ENCODE measurements around the gene EIF4E2. TPM values are rescaled to one million over a fixed set of nuclear protein-coding genes. Genes with fewer than 3 reads are reported as not detected.

The EIF4E2 gene
- total and polyA plus RNA-seq, 2 of the 4 experiments (the other 2 are of a cell fraction), result 52.1 to 105 TPM

- H3K4me1 ChIP-seq (ENCODE audit: control insufficient read depth, insufficient read depth, low read length), result no peaks in the 10 kb centered on the region
- H3K27me3 ChIP-seq (ENCODE audit: control insufficient read depth, insufficient read depth, low read length), result peaks cover 10% of the 10 kb centered on the region
- no peak for DNase-seq
- no peaks in the 10 kb centered on the region for H4K20me1 ChIP-seq (ENCODE audit: insufficient read depth, low read length)
- H3K4ac ChIP-seq (ENCODE audit: low read depth, low read length), result no peak overlapping the region
- no peak overlapping the region for H4K91ac ChIP-seq (ENCODE audit: insufficient read depth, low read depth, low read length)
- no peak overlapping the region for H3K56ac ChIP-seq (ENCODE audit: extremely low read depth, insufficient read depth, low read length)
- no peak overlapping the region for H2BK20ac ChIP-seq (ENCODE audit: low read depth, low read length)
- no peak overlapping the region for H2AK5ac ChIP-seq (ENCODE audit: low read depth, low read length)
- CTCF ChIA-PET, result interaction anchor here (0.6 kb wide), 1 partner anchor 949 kb away, joined by 3 read pairs; no protein-coding TSS in a partner anchor
- no peaks in the 10 kb centered on the region for H3K9me1 ChIP-seq (ENCODE audit: insufficient read depth, low read length)
- H4K8ac ChIP-seq (ENCODE audit: low read depth in 2 of 2, low read length in 2 of 2), result no peak overlapping the region
- H3K18ac ChIP-seq (ENCODE audit: low read depth, low read length), result no peak overlapping the region
- no TSS peak for BruUV-seq (replicated peaks)
- WGBS, 2 experiments (ENCODE audit: extremely low coverage in 2 of 2, insufficient read length in 1 of 2), result 33% methylated on average over 1 of the region's 17 CpGs; no CpG with 5 or more reads in 1 of the 2 experiments
- POLR2A ChIA-PET (ENCODE audit: unreplicated experiment), result no interaction called here
- in situ Hi-C loops (cut with MboI; ENCODE audit: low sequenced_read_pairs), result no loop called here
- no peak overlapping the region for H3K27ac ChIP-seq (ENCODE audit: insufficient read depth, low read length)
- H3K36me3 ChIP-seq (ENCODE audit: control insufficient read depth, insufficient read depth, low read length), result no peaks in the 10 kb centered on the region
- no peak overlapping the region for H3K23ac ChIP-seq (ENCODE audit: low read depth, low read length)
- no peaks in the 10 kb centered on the region for H3K9me3 ChIP-seq (ENCODE audit: control insufficient read depth, insufficient read depth, low read length)
- intact Hi-C loops (cut with micrococcal nuclease), result loop anchor here (10.0 kb wide), 1 partner anchor 175 kb away; the partner anchor contains the start of gene KCNJ13
- no peak overlapping the region for H2BK15ac ChIP-seq (ENCODE audit: low read depth, low read length)
- no peak for TF ChIP-seq POLR2A (IDR thresholded peaks at IDR 0.05; ENCODE audit: low read depth, low read length)
- TF ChIP-seq USF2 (IDR thresholded peaks at IDR 0.05; ENCODE audit: low read depth, low read length), result no peak
- no peak for TF ChIP-seq MAZ (IDR thresholded peaks at IDR 0.05; ENCODE audit: borderline replicate concordance, low read depth, low read length)
- no peak for TF ChIP-seq RFX5 (IDR thresholded peaks at IDR 0.05; ENCODE audit: low read depth, low read length)
- no peak for TF ChIP-seq CEBPB (IDR thresholded peaks at IDR 0.05; ENCODE audit: low read depth, low read length)
- no peak for TF ChIP-seq MAFK (IDR thresholded peaks at IDR 0.05; ENCODE audit: low read depth, low read length)
- no peak for TF ChIP-seq CTCF (conservative IDR thresholded peaks at IDR 0.05; ENCODE audit: low read depth, low read length)
- TF ChIP-seq RAD21 (IDR thresholded peaks at IDR 0.05; ENCODE audit: low read length), result no peak
- no peak for TF ChIP-seq ELK1 (IDR thresholded peaks at IDR 0.05; ENCODE audit: borderline replicate concordance, low read depth, low read length)
- no peak for TF ChIP-seq CHD1 (IDR thresholded peaks at IDR 0.05; ENCODE audit: low read depth, low read length)
- no peak overlapping the region for H2BK120ac ChIP-seq (ENCODE audit: low read depth, low read length)
- H2BK5ac ChIP-seq (ENCODE audit: low read depth, low read length, poor library complexity, severe bottlenecking), result no peak overlapping the region
- no peak overlapping the region for H3K4me3 ChIP-seq (ENCODE audit: insufficient read depth, low read depth, low read length)
- dilution Hi-C loops (cut with HindIII; ENCODE audit: low sequenced_read_pairs, unreplicated experiment), result no loop called here
- no peak overlapping the region for H2AK9ac ChIP-seq (replicated peaks; ENCODE audit: low read depth, low read length, poor library complexity)
- no peak overlapping the region for H3K14ac ChIP-seq (replicated peaks; ENCODE audit: low read depth, low read length)
- no peak for ATAC-seq (ENCODE audit: low read depth)
- H3K79me1 ChIP-seq (ENCODE audit: low read depth in 1 of 2, low read length in 2 of 2), result no peaks in the 10 kb centered on the region
- H4K5ac ChIP-seq (ENCODE audit: low read depth, low read length), result no peak overlapping the region
- no peak overlapping the region for H3K4me2 ChIP-seq (ENCODE audit: low read depth, low read length)
- no peak overlapping the region for H3K9ac ChIP-seq (ENCODE audit: low read depth, low read length)
- no peak overlapping the region for H2AFZ ChIP-seq (replicated peaks; ENCODE audit: low read length, poor library complexity)
Measured at GRCh38 chr2:232600053-232600773, 49.7 kb downstream of the EIF4E2 start.

Data from IMR-90 (cell line).